Thyroid gland (tissue), 4 donors: ENCODE results near the gene PPP1R9A. TPM values are rescaled to one million over a fixed set of nuclear protein-coding genes. Genes with fewer than 3 reads are reported as not detected.

Experiments
- DNase-seq, 2 donors: peaks; one replicate each; pipeline ENCODE4 v3.0.0-alpha.2; 2019
- H3K27ac ChIP-seq, 3 donors: fragments of 200-600 bp; sonication (generic); 1 replicate in 2 of 3; 2 replicates in 1 of 3; pipeline ENCODE4 v1.5.1; 2016 to 2019; ENCODE audit warnings: mild to moderate bottlenecking in 1 of 3, moderate library complexity in 1 of 3
- H3K27me3 ChIP-seq: fragments of 200-600 bp; sonication (generic); one replicate; pipeline ENCODE4 v1.5.1; 2019
- H3K36me3 ChIP-seq, 2 donors: fragments of 200-600 bp; sonication (generic); one replicate each; pipeline ENCODE4 v1.5.1; 2016 to 2019
- H3K4me1 ChIP-seq, 2 donors: fragments of 200-600 bp; sonication (generic); one replicate each; pipeline ENCODE4 v1.5.1; 2017 to 2019
- H3K4me3 ChIP-seq, 3 donors: fragments of 200-600 bp; sonication (generic); replicated peaks in 1 of 3; 1 replicate in 2 of 3; 2 replicates in 1 of 3; pipeline ENCODE4 v1.5.1; 2016; ENCODE audit warnings: mild to moderate bottlenecking in 1 of 3
- H3K9me3 ChIP-seq: fragments of 200-600 bp; sonication (generic); one replicate; pipeline ENCODE4 v1.5.1; 2017
- POLR2A ChIP-seq, 2 donors: fragments of 450-650 bp; IDR thresholded peaks; one replicate each; pipeline ENCODE4 v1.6.1; 2017; ENCODE audit warnings: antibody characterized with exemption in 2 of 2, mild to moderate bottlenecking in 2 of 2, moderate library complexity in 1 of 2
- WGBS, 2 donors: methylation state at CpG; one replicate each; pipeline ENCODE4 v1.1.5; 2017; 5-methylcytosine and 5-hydroxymethylcytosine counted together
- intact Hi-C: fragments of 100-400 bp; cut with DNase I; formaldehyde crosslinking; loops from one replicate; pipeline ENCODE4 v1.15.1; 2023
- total RNA-seq, 4 donors: library from RNA; depleted of rRNA; stranded (reverse); fragments of >200 nt; gene quantifications; one replicate each; pipeline ENCODE4 v1.2.3, GENCODE V29; 2016
- TF ChIP-seq, protein P1 (sequence below), 6 experiments: fragments of 200-600 bp in 3 of 6; fragments of 450-650 bp in 3 of 6; sonication (generic) in 3 of 6; IDR thresholded peaks; one replicate each; pipeline ENCODE4 v1.5.1; 2016 to 2019; ENCODE audit warnings: antibody characterized with exemption in 6 of 6, mild to moderate bottlenecking in 2 of 6, inconsistent platforms in 1 of 6, moderate library complexity in 1 of 6

The PPP1R9A gene
- total RNA-seq, 4 donors from 2014 or later: 38.8 to 89.6 (median 45.5) TPM

DNA sequence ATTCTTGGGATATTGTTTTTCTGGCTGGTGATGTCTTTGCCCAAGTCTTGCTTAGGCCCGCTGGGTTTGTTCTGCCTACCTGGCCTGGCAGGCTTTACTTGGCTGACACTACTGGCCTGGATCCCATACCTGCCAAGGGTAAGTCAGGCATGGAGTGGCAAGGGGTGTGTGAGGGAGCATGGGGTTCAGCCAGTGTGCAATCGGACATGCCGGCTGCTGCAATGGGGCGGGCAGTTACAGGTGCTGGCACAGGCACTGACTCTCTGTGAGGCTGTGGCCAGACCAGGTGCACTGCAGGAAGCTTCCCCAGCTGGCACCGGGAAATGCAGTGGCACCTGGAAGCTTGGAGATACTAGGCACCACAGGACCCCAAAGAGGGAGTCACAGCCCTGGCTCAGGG lies 248.6 kb downstream of the PPP1R9A start:
- no peaks in the 10 kb centered on the region for H3K36me3 ChIP-seq
- no peaks in the 10 kb centered on the region for H3K27me3 ChIP-seq
- no peak for TF ChIP-seq POLR2A (IDR thresholded peaks at IDR 0.05)
- TF ChIP-seq, protein P1, sequence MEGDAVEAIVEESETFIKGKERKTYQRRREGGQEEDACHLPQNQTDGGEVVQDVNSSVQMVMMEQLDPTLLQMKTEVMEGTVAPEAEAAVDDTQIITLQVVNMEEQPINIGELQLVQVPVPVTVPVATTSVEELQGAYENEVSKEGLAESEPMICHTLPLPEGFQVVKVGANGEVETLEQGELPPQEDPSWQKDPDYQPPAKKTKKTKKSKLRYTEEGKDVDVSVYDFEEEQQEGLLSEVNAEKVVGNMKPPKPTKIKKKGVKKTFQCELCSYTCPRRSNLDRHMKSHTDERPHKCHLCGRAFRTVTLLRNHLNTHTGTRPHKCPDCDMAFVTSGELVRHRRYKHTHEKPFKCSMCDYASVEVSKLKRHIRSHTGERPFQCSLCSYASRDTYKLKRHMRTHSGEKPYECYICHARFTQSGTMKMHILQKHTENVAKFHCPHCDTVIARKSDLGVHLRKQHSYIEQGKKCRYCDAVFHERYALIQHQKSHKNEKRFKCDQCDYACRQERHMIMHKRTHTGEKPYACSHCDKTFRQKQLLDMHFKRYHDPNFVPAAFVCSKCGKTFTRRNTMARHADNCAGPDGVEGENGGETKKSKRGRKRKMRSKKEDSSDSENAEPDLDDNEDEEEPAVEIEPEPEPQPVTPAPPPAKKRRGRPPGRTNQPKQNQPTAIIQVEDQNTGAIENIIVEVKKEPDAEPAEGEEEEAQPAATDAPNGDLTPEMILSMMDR (IDR thresholded peaks at IDR 0.05): no peak
- intact Hi-C loops: no loop called here
- H3K4me1 ChIP-seq: peaks cover 9% of the 10 kb centered on the region in 2 donors
- peak; percentile 93 to 96 for DNase-seq
- H3K9me3 ChIP-seq: no peaks in the 10 kb centered on the region
- H3K27ac ChIP-seq: peak overlapping the region; percentile 64 to 89 (median 72)
- 32 to 62% methylated on average over 4 of the region's 5 CpGs for WGBS, 2 donors
- no peak overlapping the region for H3K4me3 ChIP-seq

DNA sequence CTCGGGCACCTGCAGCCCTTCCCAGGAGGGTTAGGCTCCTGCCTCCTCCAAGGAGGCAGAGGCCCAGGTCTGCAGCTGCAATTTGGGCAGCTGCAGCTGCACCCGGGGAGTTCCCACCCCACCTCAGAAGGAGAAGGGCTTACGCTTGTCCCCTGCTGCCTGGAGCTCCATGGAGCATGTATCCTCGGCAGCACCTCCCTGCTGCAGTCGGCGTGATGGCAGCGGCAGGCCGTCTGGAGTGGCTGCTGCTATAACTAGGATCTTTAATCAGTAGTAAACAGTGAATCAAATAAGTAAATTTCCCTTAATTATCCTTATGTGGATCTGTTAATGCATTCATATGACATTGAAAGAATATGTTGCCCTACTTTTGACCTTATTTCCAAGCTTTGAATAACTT lies 250.0 kb downstream of the PPP1R9A start:
- no peak for DNase-seq
- Histone ChIP-seq H3K27ac (no peak overlapping the region), H3K27me3 (no peaks in the 10 kb centered on the region), H3K9me3 (no peaks in the 10 kb centered on the region), H3K36me3 (no peaks in the 10 kb centered on the region), H3K4me3 (no peak overlapping the region), H3K4me1 (peaks cover 9% of the 10 kb centered on the region in 2 donors)
- 93% methylated on average over 7 of the region's 8 CpGs for WGBS, 2 donors
- intact Hi-C loops: no loop called here
- no peak for TF ChIP-seq POLR2A (IDR thresholded peaks at IDR 0.05)
- TF ChIP-seq, protein P1 (IDR thresholded peaks at IDR 0.05): no peak

DNA sequence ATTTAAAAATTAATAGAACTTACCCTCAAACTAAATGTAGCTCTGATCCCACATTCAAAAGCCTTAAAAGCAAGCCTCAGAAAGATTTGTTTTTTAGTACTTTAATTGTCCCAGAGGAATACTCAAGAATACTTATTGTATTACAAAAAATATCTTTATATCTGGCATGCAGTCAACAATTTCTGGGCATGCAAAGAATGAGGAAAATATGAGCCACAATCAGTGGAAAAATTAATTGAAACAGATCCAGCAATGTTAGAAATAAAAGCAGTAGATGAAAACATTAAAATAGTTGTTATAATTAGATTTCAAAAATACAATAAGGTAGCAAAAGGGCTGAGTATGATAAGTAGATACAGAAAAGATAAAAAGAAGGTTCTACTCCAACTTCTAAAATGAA lies 262.3 kb downstream of the PPP1R9A start:
- H3K9me3 ChIP-seq: no peaks in the 10 kb centered on the region
- no peaks in the 10 kb centered on the region for H3K36me3 ChIP-seq
- intact Hi-C loops: no loop called here
- no peak for DNase-seq
- no peaks in the 10 kb centered on the region for H3K4me1 ChIP-seq
- no peak overlapping the region for H3K4me3 ChIP-seq
- no peak for TF ChIP-seq POLR2A (IDR thresholded peaks at IDR 0.05)
- TF ChIP-seq, protein P1 (IDR thresholded peaks at IDR 0.05): no peak
- H3K27me3 ChIP-seq: no peaks in the 10 kb centered on the region
- H3K27ac ChIP-seq: no peak overlapping the region

DNA sequence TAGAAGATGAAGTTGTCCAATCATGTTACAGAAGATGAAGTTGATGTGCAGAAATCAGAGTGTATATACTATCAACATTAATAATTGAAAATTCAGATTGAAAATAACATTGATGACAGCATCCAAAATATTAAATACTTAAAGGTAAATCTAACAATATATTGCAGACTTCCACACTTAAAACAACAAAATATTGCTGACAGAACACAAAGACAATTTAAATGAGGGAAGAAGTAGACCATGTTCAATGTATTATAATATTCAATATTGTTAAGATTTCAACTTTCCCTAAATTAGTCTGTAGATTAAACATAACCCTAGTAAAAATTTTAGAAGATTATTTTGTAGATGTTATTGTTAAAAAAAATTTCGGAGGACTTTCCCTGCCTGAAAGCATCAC lies 265.0 kb downstream of the PPP1R9A start:
- Histone ChIP-seq H3K9me3 (no peaks in the 10 kb centered on the region), H3K27ac (no peak overlapping the region), H3K4me3 (no peak overlapping the region), H3K36me3 (no peaks in the 10 kb centered on the region), H3K27me3 (no peaks in the 10 kb centered on the region), H3K4me1 (no peaks in the 10 kb centered on the region)
- DNase-seq: no peak
- intact Hi-C loops: no loop called here
- 91 to 96% methylated on average over 1 of the region's 1 CpG for WGBS, 2 donors
- TF ChIP-seq, protein P1 (IDR thresholded peaks at IDR 0.05): no peak
- TF ChIP-seq POLR2A (IDR thresholded peaks at IDR 0.05): no peak

DNA sequence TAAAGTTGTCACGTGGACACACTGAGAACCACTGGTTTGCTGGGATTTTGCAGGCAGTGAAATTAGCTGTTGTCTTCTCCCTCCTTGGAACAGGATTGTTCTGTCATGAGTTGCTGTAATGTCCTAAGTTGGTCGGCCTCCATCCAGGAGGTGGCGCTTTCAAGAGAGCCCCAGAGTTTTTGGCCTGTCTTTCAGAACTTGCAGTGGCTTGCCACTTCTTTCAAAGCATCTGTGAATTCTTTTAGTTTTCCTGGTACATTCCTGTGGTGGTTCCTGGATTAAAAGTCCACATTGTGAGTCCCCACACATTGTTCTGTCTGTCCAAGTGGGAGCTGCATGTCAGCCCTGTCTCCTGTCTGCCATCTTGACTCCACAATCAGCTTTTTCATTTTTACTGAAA lies 283.1 kb downstream of the PPP1R9A start:
- TF ChIP-seq, protein P1 (IDR thresholded peaks at IDR 0.05): no peak
- no peak for TF ChIP-seq POLR2A (IDR thresholded peaks at IDR 0.05)
- Histone ChIP-seq H3K27ac (no peak overlapping the region), H3K9me3 (no peaks in the 10 kb centered on the region), H3K4me1 (no peaks in the 10 kb centered on the region), H3K36me3 (no peaks in the 10 kb centered on the region), H3K4me3 (no peak overlapping the region), H3K27me3 (no peaks in the 10 kb centered on the region)
- DNase-seq: no peak
- 98 to 100% methylated on average over 3 of the region's 3 CpGs for WGBS, 2 donors
- intact Hi-C loops: no loop called here
